Fibroblast of skin of back (primary cell): Measurements from ENCODE around the gene AP5Z1. TPM values are rescaled to one million over a fixed set of nuclear protein-coding genes. Genes with fewer than 3 reads are reported as not detected.

ENCODE experiments used
- DNase-seq: peaks from one replicate; pipeline ENCODE4 v3.0.0-alpha.2; 2013
- polyA plus RNA-seq, 2 experiments: library from polyadenylated mRNA; unstranded; fragments of 120-200 nt; gene quantifications; one replicate each; pipeline ENCODE4 v1.2.1, GENCODE V29; 2013; ENCODE audit not compliant: insufficient read length in 2 of 2

Gene AP5Z1
- 33.2 TPM for polyA plus RNA-seq (2013, experiment 1 of 2; ENCODE audit: insufficient read length)
- polyA plus RNA-seq (2013, experiment 2 of 2; ENCODE audit: insufficient read length), result 24.7 TPM

DNA sequence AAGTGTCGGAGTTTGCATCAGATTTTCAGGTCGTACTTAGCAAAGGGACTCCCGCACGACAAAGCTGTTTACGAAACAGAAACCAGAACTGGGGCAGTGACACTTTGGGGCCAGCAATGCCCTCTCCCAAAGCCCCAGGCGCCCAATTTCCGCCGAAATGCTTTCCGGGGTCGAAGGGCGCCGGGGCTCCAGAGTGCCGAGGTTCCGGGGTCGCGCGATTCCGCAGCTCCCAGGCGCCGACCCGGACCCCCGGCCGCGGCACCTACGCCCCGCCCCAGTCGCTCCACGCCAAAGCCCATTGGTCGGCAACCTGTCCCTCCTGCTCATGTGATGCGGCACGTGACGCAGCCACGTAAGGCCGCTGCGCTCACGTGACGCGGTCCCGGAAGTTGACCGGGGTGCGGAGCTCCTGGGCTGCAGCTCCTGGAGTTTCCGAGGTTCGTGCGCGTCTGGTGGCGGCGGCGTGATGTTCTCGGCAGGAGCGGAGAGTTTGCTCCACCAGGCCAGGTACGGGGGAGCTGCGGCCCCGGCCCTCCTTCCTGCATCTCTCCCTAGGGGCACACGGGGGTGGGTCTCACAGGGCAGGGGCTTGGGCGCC, at the start of gene AP5Z1:
AP5Z1 (plus strand) TSS at position 374 of the 598 bp plus-strand sequence; CDS start at position 467, 93 bp downstream.
- peak; percentile 95 for DNase-seq

DNA sequence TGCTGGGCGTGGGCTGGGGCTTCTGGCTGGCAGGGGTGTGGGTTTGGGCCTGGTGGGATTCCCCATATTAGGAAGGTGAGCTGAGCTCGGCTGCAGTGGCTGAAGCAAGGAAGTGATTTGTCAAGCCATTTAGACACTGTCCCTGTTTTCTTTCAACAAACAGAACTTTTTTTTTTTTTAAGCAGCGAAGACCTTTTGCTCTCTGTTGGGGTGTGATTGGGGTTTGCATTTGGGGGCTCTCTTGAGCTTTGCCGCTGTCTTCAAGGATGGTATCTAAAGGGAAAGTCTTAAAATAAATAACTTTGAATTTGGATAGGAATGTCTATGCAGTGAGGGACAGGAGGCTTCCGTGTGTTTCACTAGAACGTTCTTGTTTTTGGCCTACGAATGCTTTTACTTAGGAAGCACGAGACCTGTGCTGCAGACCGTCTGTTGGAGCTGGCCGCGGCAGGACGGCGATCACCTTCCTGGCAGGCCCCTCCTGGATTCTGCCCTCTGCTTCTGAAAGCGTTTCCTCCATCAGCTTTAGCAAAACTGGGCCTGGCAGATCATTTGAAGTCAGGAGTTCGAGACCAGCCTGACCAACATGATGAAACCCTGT, 49.5 kb upstream of the AP5Z1 start:
- DNase-seq, result no peak

DNA sequence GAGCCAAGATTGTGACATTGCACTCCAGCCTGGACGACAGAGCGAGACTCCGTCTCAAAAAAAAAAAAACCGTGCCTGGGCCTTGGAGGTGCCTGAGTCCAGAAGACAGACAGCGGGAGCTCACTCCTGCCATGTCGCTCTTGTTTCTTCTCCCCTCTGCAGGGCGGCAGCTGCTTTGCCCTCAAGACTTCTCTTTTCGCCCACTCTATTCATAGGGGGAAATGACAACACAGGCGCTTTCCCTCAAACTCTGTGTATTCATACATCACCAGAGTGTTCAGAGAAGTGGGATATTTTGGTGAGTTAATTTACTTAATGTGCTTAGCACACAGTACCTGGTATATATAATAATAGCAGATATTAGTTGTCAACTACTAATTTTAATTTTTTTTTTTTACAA, 48.9 kb upstream of the AP5Z1 start:
- no peak for DNase-seq

- DNase-seq, result no peak
These were observed 47.3 kb upstream of the AP5Z1 start for GRCh38 chr7:4727914-4728705.

DNA sequence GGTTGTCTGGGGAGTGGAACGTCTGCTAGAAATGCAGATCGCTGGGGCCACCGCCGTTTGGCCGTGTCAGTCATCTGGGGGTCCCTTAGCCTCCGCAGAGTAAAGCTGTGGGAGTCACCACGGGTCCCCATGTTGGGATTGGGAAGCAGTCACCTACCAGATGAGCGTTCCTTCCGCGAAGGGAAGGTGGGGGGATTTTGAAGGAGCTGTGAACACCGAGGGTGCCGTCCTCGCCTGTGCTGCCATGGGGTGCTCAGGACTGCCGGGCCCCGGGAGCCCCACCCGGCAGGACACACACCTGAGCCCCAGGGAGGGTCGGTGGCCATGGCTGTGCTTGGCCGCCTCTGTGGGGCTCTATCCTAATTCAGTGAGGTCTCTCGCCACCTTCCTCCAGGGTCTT, 46.2 kb upstream of the AP5Z1 start:
- DNase-seq, result no peak

DNA sequence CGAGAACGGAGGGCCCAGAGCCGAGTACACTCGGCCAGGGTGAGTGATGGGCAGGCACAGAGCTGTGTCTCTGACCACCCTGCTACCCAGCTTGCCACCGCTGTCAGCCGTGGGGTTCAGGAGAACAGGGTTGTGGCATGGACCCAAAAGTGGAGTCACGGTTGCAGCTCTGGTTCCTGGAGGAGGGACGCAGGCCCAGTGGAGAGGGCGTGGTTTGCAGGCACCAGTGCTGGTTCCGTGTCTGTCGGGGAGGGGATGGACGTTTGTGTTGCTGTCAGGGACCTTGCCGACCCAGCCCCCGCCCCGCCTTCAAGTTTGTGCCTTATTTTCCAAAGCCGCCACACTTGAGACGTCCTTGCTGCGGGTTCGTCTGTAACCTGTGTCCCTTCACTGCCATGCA, 45.1 kb upstream of the AP5Z1 start:
- no peak for DNase-seq

GRCh38 chr7:4730971-4731370, 44.5 kb upstream of the AP5Z1 start:
- no peak for DNase-seq

- DNase-seq, result no peak
These were observed 43.6 kb upstream of the AP5Z1 start for GRCh38 chr7:4731803-4732202.

- no peak for DNase-seq
These were observed 41.4 kb upstream of the AP5Z1 start for GRCh38 chr7:4733936-4734528.

GRCh38 chr7:4734587-4735345, 40.7 kb upstream of the AP5Z1 start:
- no peak for DNase-seq

GRCh38 chr7:4737300-4737699, 38.1 kb upstream of the AP5Z1 start:
- DNase-seq, result no peak

DNA sequence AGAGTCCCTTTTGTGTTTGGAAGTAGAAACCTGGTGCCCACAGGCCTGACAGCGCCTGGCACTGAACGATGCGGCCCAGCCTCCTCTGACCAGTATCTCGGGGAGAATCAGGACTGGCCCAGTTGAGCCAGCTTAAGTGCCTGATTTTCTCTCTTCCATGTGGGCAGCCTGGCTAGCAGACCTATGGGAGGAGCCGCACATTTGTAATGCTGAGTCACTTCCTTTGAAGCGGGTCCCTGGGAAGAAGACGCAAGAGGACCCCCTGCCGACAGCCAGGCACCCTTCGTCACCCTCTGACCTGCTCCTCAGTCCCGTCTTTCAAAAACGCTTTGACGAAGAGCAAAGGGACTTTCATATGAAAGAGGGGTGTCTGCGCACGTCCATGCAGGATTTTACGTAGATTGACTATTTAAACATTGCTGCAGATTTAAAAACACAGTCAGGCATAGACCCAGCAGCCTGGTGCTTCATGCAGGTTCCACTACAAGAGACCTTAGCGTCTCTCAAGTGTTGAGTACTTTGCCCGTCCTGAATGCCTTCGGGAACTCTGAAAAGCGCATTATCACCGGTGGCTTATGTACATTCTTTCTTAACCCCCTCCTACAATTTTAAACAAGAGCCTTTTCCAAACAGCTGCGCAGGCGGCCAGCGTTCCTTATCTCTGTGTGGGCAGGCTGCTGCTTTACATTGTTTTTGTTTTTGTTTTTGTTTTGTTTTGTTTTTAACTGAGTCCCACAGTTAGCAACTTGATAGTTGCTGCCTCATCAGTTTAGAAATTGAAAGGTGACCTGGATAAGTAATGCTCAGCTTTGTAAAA, 36.5 kb upstream of the AP5Z1 start:
- DNase-seq, result peak; percentile 92

DNA sequence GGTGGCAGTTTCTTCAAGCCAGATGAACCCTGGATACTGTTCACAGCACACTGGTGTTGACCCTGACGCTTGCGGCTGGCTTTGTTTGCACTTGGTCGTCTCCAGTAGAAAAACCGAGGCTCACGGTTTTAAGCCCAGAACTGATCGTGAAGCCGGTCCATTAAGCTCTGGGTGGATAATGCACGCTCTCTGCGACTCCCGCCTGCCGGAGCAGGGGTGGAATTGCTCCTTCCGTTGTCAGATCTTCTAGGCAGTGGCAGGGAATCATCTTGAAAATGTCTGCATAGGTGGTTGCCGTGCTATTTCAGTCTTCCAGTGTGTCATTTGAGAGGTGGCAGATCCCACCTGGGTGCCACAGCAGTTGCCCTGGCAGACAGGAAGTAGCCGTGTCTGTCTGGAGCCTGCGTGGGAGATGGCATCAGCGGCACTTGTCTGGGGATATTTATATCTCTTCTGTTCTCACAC, 35.9 kb upstream of the AP5Z1 start:
- no peak for DNase-seq

DNA sequence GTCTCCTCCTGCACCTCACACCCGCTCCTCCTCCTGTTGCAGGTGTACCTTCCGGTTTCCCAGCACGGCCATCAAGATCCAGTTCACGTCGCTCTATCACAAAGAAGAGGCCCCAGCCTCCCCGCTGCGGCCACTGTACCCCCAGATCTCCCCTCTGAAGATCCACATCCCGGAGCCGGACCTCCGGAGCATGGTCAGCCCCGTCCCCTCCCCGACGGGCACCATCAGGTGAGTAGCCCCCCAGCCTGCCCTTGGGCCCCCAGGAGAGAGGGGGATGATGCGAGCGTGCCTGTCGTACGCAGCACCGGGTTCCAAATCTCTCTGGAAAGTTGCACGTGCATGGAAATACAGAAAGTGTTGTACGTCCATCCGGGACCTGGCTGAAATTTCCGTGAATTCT, 34.6 kb upstream of the AP5Z1 start:
- no peak for DNase-seq

DNA sequence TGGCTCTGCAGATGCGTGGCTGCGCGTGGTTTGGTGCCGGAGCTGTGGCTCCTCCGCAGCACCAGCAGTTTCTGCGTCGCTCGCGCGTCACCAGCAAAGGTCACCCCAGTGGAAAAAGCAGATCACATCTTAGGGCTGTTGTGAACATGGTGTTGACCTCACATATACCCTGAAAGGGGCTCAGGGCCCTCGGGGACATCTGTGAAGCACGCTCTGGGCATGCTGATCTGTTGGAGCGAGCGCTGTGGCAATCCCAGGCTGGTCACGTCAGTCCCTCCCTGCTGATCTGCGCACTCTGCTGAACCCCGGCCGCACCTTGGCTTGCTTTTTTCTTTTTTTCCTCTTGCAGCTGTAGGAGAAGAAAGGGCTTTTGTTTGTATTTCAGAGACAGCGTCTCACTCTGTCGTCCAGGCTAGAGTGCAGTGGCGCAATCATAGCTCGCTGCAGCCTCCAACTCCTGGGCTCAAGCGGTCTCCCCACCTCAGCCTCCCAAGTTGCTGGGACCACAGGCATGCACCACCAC, 33.3 kb upstream of the AP5Z1 start:
- DNase-seq, result no peak

- no peak for DNase-seq
These were observed 32.6 kb upstream of the AP5Z1 start for GRCh38 chr7:4742852-4743251.

DNA sequence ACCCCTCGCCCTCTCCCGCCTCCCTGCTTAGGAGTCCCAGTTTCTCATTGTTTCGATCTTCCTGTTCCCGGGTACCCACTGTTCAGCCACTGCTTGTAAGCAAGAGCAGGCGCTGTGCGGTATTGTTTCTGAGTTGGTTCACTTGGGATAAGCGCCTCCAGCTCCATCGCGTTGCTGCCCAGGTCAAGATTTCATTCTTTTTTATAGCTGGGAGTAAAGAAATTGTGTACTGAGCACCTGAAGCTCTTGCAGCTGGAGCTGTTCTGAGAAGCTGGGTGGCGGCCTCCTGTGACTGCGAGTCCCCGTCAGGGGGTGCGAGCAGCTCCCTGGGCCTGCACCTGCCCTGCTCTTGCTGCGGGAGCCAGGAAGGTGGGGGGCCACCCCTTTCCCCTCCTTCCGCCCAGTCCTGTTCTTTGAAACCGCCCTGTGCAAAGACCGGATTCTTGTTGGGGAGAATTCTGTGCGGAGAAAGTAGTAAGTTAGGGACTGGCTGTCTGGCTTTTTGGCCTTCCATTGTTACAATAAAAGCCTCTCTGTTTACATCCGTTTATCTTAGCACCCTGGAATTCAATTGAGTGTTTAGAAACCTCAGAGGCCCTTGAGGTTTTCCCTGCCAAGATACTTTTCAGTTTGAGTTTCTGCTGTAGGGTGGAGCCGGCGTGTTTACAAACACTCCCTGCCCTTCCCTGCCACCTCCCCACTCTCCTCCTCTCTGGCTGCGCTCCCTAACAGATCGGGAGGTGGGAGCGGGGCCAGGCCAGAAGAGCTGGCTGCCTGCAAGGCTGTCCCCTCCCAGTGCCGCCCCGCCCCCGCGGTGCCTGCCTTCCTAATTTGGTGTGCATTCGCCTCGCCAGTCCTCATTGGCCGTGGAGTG, 30.8 kb upstream of the AP5Z1 start:
- peak; percentile 100 for DNase-seq

- no peak for DNase-seq
These were observed 30.0 kb upstream of the AP5Z1 start for GRCh38 chr7:4745265-4745919.
